GM12878 (cell line): ENCODE results near the gene ATG4B. TPM values are rescaled to one million over a fixed set of nuclear protein-coding genes. Genes with fewer than 3 reads are reported as not detected.

ENCODE experiments used
- ATAC-seq: fragments of 200-7000 bp; cut with Tn5 transposase; 3 replicates; pipeline ENCODE4 v1.9.1; 2020; ENCODE audit warnings: mild to moderate bottlenecking, moderate library complexity
- BruUV-seq: library from RNA; stranded (reverse); fragments of 400-500 nt; replicated peaks from 2 replicates; lab custom pipeline; 2021; lab: Mats Ljungman, UMichigan
- CTCF ChIA-PET: fragments of 300-600 bp; sonication (Branson Sonifier 250); formaldehyde crosslinking; extraction: SDS; loops from one replicate; lab custom pipeline; 2021; ENCODE audit warnings: inconsistent platforms; lab: Yijun Ruan, JAX
- POLR2A ChIA-PET: fragments of 350-600 bp; formaldehyde crosslinking; extraction: SDS; loops from one replicate; lab custom pipeline; 2021; ENCODE audit warnings: inconsistent platforms; lab: Charles Lee
- RAD21 ChIA-PET: fragments of 300-600 bp; sonication (Branson Sonifier 250); formaldehyde crosslinking; loops from one replicate; lab custom pipeline; 2023; ENCODE audit warnings: antibody characterized with exemption; ENCODE audit not compliant: unreplicated experiment; lab: Charles Lee
- SMC1A ChIA-PET: fragments of 300-600 bp; sonication (Branson Sonifier 250); formaldehyde crosslinking; loops from one replicate; lab custom pipeline; 2023; ENCODE audit not compliant: unreplicated experiment, uncharacterized antibody; lab: Charles Lee
- DNase-seq: peaks from one replicate; pipeline ENCODE4 v3.0.0-alpha.2; 2011; ENCODE audit warnings: low read depth, low spot score
- FAIRE-seq: peaks from 3 replicates; lab custom pipeline; 2011; peaks lifted over from hg19 to GRCh38; lab: Jason Lieb, UNC
- H2AFZ ChIP-seq: 2 replicates; pipeline ENCODE4 v1.6.0; 2011; ENCODE audit warnings: low read depth, low read length, control low read depth; ENCODE audit not compliant: control insufficient read depth
- H3K27ac ChIP-seq: 2 replicates; pipeline ENCODE4 v1.5.1; 2011; ENCODE audit warnings: control low read depth; ENCODE audit not compliant: control insufficient read depth, insufficient read depth
- H3K27me3 ChIP-seq, 2 experiments: replicated peaks in 1 of 2; 2 replicates each; pipeline versions ENCODE4 v1.6.0 to v1.6.1; 2011; ENCODE audit warnings: low read length in 1 of 2; ENCODE audit not compliant: control insufficient read depth in 2 of 2, insufficient read depth in 2 of 2
- H3K36me3 ChIP-seq, 2 experiments: 2 replicates each; pipeline ENCODE4 v1.5.1; 2011; ENCODE audit warnings: low read length in 1 of 2; ENCODE audit not compliant: control insufficient read depth in 2 of 2, insufficient read depth in 2 of 2
- H3K4me1 ChIP-seq: 2 replicates; pipeline ENCODE4 v1.6.1; 2011; ENCODE audit warnings: mild to moderate bottlenecking, low read length, moderate library complexity, mixed read lengths; ENCODE audit not compliant: control insufficient read depth, insufficient read depth
- H3K4me2 ChIP-seq: 2 replicates; pipeline ENCODE4 v1.6.0; 2011; ENCODE audit warnings: control low read depth; ENCODE audit not compliant: control insufficient read depth, insufficient read depth
- H3K4me3 ChIP-seq: fragments of 200-600 bp; sonication (generic); 2 replicates; pipeline ENCODE4 v1.5.1; 2016
- H3K79me2 ChIP-seq: 2 replicates; pipeline ENCODE4 v1.6.0; 2011; ENCODE audit warnings: low read length; ENCODE audit not compliant: control insufficient read depth, insufficient read depth
- H3K9ac ChIP-seq: 2 replicates; pipeline ENCODE4 v1.8.0; 2011; ENCODE audit warnings: low read length, control low read depth, mixed read lengths; ENCODE audit not compliant: control insufficient read depth, insufficient read depth
- H3K9me3 ChIP-seq: replicated peaks from 3 replicates; pipeline ENCODE4 v1.5.1; 2011; ENCODE audit warnings: mild to moderate bottlenecking, low read length; ENCODE audit not compliant: control insufficient read depth, insufficient read depth
- H4K20me1 ChIP-seq: 2 replicates; pipeline ENCODE4 v1.6.0; 2011; ENCODE audit not compliant: control insufficient read depth, insufficient read depth
- CBX3 ChIP-seq: fragments of 200-600 bp; sonication (generic); IDR thresholded peaks from 2 replicates; pipeline ENCODE4 v1.6.1; 2016; ENCODE audit warnings: low read depth, borderline replicate concordance
- MYC ChIP-seq: IDR thresholded peaks from 2 replicates; pipeline ENCODE4 v1.6.1; 2011; ENCODE audit warnings: mild to moderate bottlenecking, low read length, moderate library complexity, inconsistent platforms; ENCODE audit not compliant: insufficient read depth, insufficient replicate concordance, insufficient read length, severe bottlenecking
- NFIC ChIP-seq: IDR thresholded peaks from 2 replicates; pipeline ENCODE4 v1.6.1; 2012; ENCODE audit warnings: low read depth, mild to moderate bottlenecking, inconsistent platforms, low read length, moderate library complexity
- ZBED1 ChIP-seq: IDR thresholded peaks from 2 replicates; pipeline ENCODE4 v1.6.1; 2016; ENCODE audit warnings: borderline replicate concordance
- WGBS: methylation state at CpG from one replicate; pipeline ENCODE4 v1.1.6; 2016; ENCODE audit warnings: low lambda C conversion rate; ENCODE audit not compliant: insufficient replicate concordance, insufficient coverage; ENCODE audit errors: missing lambda C conversion rate; 5-methylcytosine and 5-hydroxymethylcytosine counted together
- in situ Hi-C: fragments of 300-500 bp; cut with MboI; formaldehyde crosslinking; loops from 9 replicates; pipeline ENCODE4 v1.14.3; 2018; ENCODE audit warnings: mixed read lengths
- intact Hi-C: fragments of 100-400 bp; cut with micrococcal nuclease; formaldehyde crosslinking; loops from one replicate; pipeline ENCODE4 v1.14.2; 2022; ENCODE audit not compliant: unreplicated experiment
- polyA plus RNA-seq, 11 experiments: library from polyadenylated mRNA; depleted of rRNA in 4 of 11; unstranded in 6 of 11; stranded (reverse) in 5 of 11; fragments of >200 nt; fragmentation: Nextera tagmentation in 4 of 11; fragmentation: Illumina TruSeq in 1 of 11; extraction: Ambion mirVana in 4 of 11; extraction: Trizol in 1 of 11; gene quantifications; 1 replicate in 1 of 11; 2 replicates in 10 of 11; pipeline versions ENCODE4 v1.2.1 to v1.2.3, GENCODE V29; 2011 to 2016; ENCODE audit warnings: inconsistent platforms in 2 of 11, missing spikeins in 2 of 11, low read depth in 1 of 11
- total RNA-seq, 4 experiments: library from RNA; depleted of rRNA in 3 of 4; stranded (reverse); fragments of >200 nt in 3 of 4; fragmentation: Illumina TruSeq in 1 of 4; extraction: Trizol in 1 of 4; gene quantifications; 2 replicates each; pipeline versions ENCODE4 v1.2.1 to v1.2.3, GENCODE V29; 2013 to 2021
- TF ChIP-seq, protein P1 (sequence below): fragments of 450-650 bp; IDR thresholded peaks from 2 replicates; pipeline ENCODE4 v1.6.1; 2017; ENCODE audit warnings: mild to moderate bottlenecking, moderate library complexity
- TF ChIP-seq, protein P2 (sequence below), 3 experiments: IDR thresholded peaks in 2 of 3; conservative IDR thresholded peaks in 1 of 3; 2 replicates each; pipeline ENCODE4 v1.5.1; 2011; ENCODE audit warnings: low read depth in 3 of 3, low read length in 3 of 3, mild to moderate bottlenecking in 3 of 3, control low read depth in 2 of 3, moderate library complexity in 2 of 3, inconsistent platforms in 1 of 3, mixed read lengths in 1 of 3; ENCODE audit not compliant: control insufficient read depth in 2 of 3, insufficient read depth in 1 of 3; ENCODE audit errors: extremely low read depth in 1 of 3

ATG4B gene
- total and polyA plus RNA-seq, 10 of the 15 experiments (the other 5 are each of a cell fraction or from before 2014, with no cell fraction given), result 5.8 to 84.1 (median 64.9) TPM

DNA sequence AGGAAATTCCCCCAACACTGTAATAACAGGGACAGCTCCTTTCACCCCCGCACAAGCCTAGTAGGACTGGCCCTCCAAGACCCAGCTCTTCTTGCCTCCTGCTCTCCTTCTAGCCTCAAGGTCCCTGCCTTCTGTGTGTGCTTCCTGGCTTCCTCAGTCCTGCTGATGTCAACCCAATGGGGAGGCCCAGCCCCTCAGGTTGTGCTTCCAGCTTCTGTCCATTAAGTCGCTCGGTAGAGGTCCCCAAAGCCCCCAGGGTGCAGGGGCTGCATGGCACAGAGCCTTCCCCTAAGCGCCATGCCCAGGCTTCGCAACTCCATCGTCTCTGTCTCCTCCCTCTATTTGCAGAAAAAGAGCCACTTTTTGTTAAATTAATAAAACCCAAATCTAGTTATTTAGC, 39.9 kb upstream of the ATG4B start (continued):
- TF ChIP-seq, protein P1, sequence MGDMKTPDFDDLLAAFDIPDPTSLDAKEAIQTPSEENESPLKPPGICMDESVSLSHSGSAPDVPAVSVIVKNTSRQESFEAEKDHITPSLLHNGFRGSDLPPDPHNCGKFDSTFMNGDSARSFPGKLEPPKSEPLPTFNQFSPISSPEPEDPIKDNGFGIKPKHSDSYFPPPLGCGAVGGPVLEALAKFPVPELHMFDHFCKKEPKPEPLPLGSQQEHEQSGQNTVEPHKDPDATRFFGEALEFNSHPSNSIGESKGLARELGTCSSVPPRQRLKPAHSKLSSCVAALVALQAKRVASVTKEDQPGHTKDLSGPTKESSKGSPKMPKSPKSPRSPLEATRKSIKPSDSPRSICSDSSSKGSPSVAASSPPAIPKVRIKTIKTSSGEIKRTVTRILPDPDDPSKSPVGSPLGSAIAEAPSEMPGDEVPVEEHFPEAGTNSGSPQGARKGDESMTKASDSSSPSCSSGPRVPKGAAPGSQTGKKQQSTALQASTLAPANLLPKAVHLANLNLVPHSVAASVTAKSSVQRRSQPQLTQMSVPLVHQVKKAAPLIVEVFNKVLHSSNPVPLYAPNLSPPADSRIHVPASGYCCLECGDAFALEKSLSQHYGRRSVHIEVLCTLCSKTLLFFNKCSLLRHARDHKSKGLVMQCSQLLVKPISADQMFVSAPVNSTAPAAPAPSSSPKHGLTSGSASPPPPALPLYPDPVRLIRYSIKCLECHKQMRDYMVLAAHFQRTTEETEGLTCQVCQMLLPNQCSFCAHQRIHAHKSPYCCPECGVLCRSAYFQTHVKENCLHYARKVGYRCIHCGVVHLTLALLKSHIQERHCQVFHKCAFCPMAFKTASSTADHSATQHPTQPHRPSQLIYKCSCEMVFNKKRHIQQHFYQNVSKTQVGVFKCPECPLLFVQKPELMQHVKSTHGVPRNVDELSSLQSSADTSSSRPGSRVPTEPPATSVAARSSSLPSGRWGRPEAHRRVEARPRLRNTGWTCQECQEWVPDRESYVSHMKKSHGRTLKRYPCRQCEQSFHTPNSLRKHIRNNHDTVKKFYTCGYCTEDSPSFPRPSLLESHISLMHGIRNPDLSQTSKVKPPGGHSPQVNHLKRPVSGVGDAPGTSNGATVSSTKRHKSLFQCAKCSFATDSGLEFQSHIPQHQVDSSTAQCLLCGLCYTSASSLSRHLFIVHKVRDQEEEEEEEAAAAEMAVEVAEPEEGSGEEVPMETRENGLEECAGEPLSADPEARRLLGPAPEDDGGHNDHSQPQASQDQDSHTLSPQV, result no peak

DNA sequence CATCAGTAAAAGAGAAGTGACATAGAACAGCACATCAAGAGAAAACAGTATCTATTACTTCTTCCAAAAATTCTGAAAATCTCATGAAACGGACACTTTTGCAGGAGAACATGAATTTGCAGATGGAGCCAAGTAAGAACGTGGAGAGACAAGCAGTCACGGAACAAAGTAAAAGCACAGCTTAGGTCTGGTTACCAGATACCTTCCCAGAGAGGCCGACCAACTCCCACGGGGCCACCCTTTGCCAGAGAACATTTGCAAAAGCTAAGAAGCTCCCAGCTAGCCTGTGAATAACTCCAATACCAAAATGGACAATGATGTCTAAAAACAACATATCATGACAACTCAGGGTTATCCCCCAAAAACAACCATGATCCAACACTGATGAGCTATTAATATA, 39.4 kb upstream of the ATG4B start:
- FAIRE-seq (no peak), ATAC-seq (no peak), DNase-seq (no peak)
- CTCF ChIA-PET, result interaction anchor here (0.6 to 1.7 kb wide), 9 partner anchors 12 to 488 kb away, joined by 3 to 7 read pairs (median 3); no protein-coding TSS in a partner anchor
- TF ChIP-seq ZBED1 (no peak), CBX3 (no peak), MYC (no peak), NFIC (no peak)
- TF ChIP-seq, protein P2, sequence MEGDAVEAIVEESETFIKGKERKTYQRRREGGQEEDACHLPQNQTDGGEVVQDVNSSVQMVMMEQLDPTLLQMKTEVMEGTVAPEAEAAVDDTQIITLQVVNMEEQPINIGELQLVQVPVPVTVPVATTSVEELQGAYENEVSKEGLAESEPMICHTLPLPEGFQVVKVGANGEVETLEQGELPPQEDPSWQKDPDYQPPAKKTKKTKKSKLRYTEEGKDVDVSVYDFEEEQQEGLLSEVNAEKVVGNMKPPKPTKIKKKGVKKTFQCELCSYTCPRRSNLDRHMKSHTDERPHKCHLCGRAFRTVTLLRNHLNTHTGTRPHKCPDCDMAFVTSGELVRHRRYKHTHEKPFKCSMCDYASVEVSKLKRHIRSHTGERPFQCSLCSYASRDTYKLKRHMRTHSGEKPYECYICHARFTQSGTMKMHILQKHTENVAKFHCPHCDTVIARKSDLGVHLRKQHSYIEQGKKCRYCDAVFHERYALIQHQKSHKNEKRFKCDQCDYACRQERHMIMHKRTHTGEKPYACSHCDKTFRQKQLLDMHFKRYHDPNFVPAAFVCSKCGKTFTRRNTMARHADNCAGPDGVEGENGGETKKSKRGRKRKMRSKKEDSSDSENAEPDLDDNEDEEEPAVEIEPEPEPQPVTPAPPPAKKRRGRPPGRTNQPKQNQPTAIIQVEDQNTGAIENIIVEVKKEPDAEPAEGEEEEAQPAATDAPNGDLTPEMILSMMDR (IDR thresholded peaks at IDR 0.05 in 2 of 3, conservative IDR thresholded peaks at IDR 0.05 in 1 of 3; ENCODE audit: control insufficient read depth in 2 of 3, extremely low read depth in 1 of 3, insufficient read depth in 1 of 3, low read depth in 3 of 3, low read length in 3 of 3), result no peak
- no peak overlapping the region for H3K4me2 ChIP-seq
- H3K27ac ChIP-seq, result no peak overlapping the region
- in situ Hi-C loops, result no loop called here
- RAD21 ChIA-PET, result interaction anchor here (1.0 kb wide), 1 partner anchor 82 kb away, joined by 3 read pairs; no protein-coding TSS in a partner anchor
- POLR2A ChIA-PET, result no interaction called here
- no peak overlapping the region for H3K4me3 ChIP-seq
- WGBS, result 96% methylated on average over 5 of the region's 5 CpGs
- SMC1A ChIA-PET, result interaction anchor here (0.7 kb wide), 1 partner anchor 16 kb away, joined by 3 read pairs; no protein-coding TSS in a partner anchor
- no peaks in the 10 kb centered on the region for H4K20me1 ChIP-seq
- H3K4me1 ChIP-seq, result no peaks in the 10 kb centered on the region
- BruUV-seq, result no TSS peak
- peaks cover 10 to 17% of the 10 kb centered on the region in 2 experiments for H3K36me3 ChIP-seq
- H3K9ac ChIP-seq, result no peak overlapping the region
- H3K27me3 ChIP-seq, result no peaks in the 10 kb centered on the region
- H3K79me2 ChIP-seq, result no peaks in the 10 kb centered on the region
- intact Hi-C loops, result no loop called here
- no peaks in the 10 kb centered on the region for H3K9me3 ChIP-seq
- no peak overlapping the region for H2AFZ ChIP-seq
